Keratinocyte (primary cell): ENCODE results near the gene PLCL1.

Source experiments
- EZH2 ChIP-seq: IDR thresholded peaks from one replicate; pipeline ENCODE4 v1.6.1; 2012; ENCODE audit warnings: inconsistent platforms, mild to moderate bottlenecking, low read length, moderate library complexity
- TF ChIP-seq, protein P1 (sequence below), 3 experiments: IDR thresholded peaks in 1 of 3; conservative IDR thresholded peaks in 1 of 3; optimal IDR thresholded peaks in 1 of 3; 2 replicates in 2 of 3; 3 replicates in 1 of 3; pipeline versions ENCODE3 to v1.5.1; 2011; ENCODE audit warnings: low read length in 3 of 3, mild to moderate bottlenecking in 3 of 3, moderate library complexity in 2 of 3, control low read depth in 1 of 3, inconsistent platforms in 1 of 3; ENCODE audit not compliant: insufficient read depth in 2 of 3; ENCODE audit errors: extremely low read depth in 1 of 3

DNA sequence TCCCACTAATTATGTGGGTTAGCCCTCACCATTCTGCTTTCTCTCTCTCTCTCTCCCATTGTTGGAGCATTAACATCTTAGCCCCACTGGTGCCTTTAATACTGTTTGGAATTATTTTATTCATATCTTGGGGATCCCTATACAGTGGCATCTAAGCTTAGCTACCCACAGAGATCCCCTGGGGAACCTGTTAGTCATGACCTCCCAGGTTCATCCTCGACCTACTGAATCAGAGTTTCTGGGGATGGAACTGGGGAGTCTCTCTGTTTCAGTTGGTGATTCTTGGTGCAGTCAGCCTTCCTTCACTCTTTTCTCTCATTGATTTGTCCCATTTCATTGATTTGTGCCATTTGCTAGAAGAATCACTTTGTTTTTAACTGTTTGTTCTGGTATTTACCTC lies 137.3 kb downstream of the PLCL1 start:
- TF ChIP-seq, protein P1, sequence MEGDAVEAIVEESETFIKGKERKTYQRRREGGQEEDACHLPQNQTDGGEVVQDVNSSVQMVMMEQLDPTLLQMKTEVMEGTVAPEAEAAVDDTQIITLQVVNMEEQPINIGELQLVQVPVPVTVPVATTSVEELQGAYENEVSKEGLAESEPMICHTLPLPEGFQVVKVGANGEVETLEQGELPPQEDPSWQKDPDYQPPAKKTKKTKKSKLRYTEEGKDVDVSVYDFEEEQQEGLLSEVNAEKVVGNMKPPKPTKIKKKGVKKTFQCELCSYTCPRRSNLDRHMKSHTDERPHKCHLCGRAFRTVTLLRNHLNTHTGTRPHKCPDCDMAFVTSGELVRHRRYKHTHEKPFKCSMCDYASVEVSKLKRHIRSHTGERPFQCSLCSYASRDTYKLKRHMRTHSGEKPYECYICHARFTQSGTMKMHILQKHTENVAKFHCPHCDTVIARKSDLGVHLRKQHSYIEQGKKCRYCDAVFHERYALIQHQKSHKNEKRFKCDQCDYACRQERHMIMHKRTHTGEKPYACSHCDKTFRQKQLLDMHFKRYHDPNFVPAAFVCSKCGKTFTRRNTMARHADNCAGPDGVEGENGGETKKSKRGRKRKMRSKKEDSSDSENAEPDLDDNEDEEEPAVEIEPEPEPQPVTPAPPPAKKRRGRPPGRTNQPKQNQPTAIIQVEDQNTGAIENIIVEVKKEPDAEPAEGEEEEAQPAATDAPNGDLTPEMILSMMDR (optimal IDR thresholded peaks at IDR 0.05 in 1 of 3, IDR thresholded peaks at IDR 0.05 in 1 of 3, conservative IDR thresholded peaks at IDR 0.05 in 1 of 3; ENCODE audit: extremely low read depth in 1 of 3, insufficient read depth in 2 of 3, low read length in 3 of 3) = no peak
- TF ChIP-seq EZH2 = no peak
